WTC11 (cell line): Measurements from ENCODE around the gene ABCC4. TPM values are rescaled to one million over a fixed set of nuclear protein-coding genes. Genes with fewer than 3 reads are reported as not detected.

Experiments
- ATAC-seq: fragments of 200-7000 bp; cut with Tn5 transposase; 2 replicates; pipeline ENCODE4 v1.10.0; 2021; ENCODE audit warnings: mild to moderate bottlenecking, moderate library complexity
- CTCF ChIA-PET: fragments of 300-600 bp; sonication (Branson Sonifier 250); formaldehyde crosslinking; loops from one replicate; lab custom pipeline; 2021; ENCODE audit warnings: antibody characterized with exemption; lab: Charles Lee
- POLR2A ChIA-PET: fragments of 350-600 bp; sonication (Branson Sonifier 250); formaldehyde crosslinking; loops from one replicate; lab custom pipeline; 2021; ENCODE audit warnings: antibody characterized with exemption; lab: Charles Lee
- DNase-seq: peaks from one replicate; pipeline ENCODE4 v3.0.0; 2021; ENCODE audit warnings: low spot score
- H3K27ac Mint-ChIP-seq: 2 replicates; pipeline ENCODE4 v1.8.0; 2021; ENCODE audit warnings: mixed read lengths
- H3K27me3 Mint-ChIP-seq: 2 replicates; pipeline ENCODE4 v1.8.0; 2021; ENCODE audit warnings: low read depth, mild to moderate bottlenecking, moderate library complexity, mixed read lengths
- H3K36me3 Mint-ChIP-seq: 2 replicates; pipeline ENCODE4 v1.8.0; 2021; ENCODE audit warnings: mixed read lengths
- H3K4me1 Mint-ChIP-seq: 2 replicates; pipeline ENCODE4 v1.8.0; 2022; ENCODE audit warnings: mixed read lengths
- H3K4me3 Mint-ChIP-seq: 2 replicates; pipeline ENCODE4 v1.8.0; 2021; ENCODE audit warnings: mild to moderate bottlenecking, moderate library complexity, mixed read lengths
- H3K9me3 Mint-ChIP-seq: 2 replicates; pipeline ENCODE4 v1.8.0; 2021; ENCODE audit warnings: mixed read lengths
- CDX4 ChIP-seq: fragments of 250-450 bp; sonication (Bioruptor Pico); IDR thresholded peaks from 2 replicates; pipeline ENCODE4 v1.9.0; 2021; ENCODE audit warnings: moderate library complexity, mild to moderate bottlenecking, inconsistent platforms, borderline replicate concordance
- CREM ChIP-seq: sonication (generic); formaldehyde crosslinking; IDR thresholded peaks from 2 replicates; pipeline ENCODE4 v1.8.1; 2022; ENCODE audit warnings: mild to moderate bottlenecking, missing genetic modification reagents, moderate library complexity
- CTCF ChIP-seq: fragments of 200-600 bp; IDR thresholded peaks from 2 replicates; pipeline ENCODE4 v1.8.0; 2022; ENCODE audit warnings: antibody characterized with exemption
- ETV6 ChIP-seq: sonication (generic); formaldehyde crosslinking; IDR thresholded peaks from 2 replicates; pipeline ENCODE4 v1.8.1; 2022; ENCODE audit warnings: mild to moderate bottlenecking, missing genetic modification reagents
- HMGA2 ChIP-seq: fragments of 250-450 bp; sonication (Bioruptor Pico); IDR thresholded peaks from 2 replicates; pipeline ENCODE4 v1.4.0; 2021; ENCODE audit warnings: mild to moderate bottlenecking, moderate library complexity
- MLX ChIP-seq: sonication (generic); formaldehyde crosslinking; IDR thresholded peaks from 2 replicates; pipeline ENCODE4 v1.8.1; 2023; ENCODE audit warnings: mild to moderate bottlenecking, missing genetic modification reagents, moderate library complexity
- NFE2L1 ChIP-seq: sonication (generic); formaldehyde crosslinking; IDR thresholded peaks from 2 replicates; pipeline ENCODE4 v1.8.1; 2023; ENCODE audit warnings: missing genetic modification reagents
- NFYB ChIP-seq: sonication (generic); formaldehyde crosslinking; conservative IDR thresholded peaks from 2 replicates; pipeline ENCODE4 v1.8.0; 2022; ENCODE audit warnings: low read depth, missing genetic modification reagents
- NR2C2 ChIP-seq: sonication (generic); formaldehyde crosslinking; IDR thresholded peaks from 2 replicates; pipeline ENCODE4 v1.8.0; 2022; ENCODE audit warnings: mild to moderate bottlenecking, missing genetic modification reagents
- PREB ChIP-seq: sonication (generic); formaldehyde crosslinking; IDR thresholded peaks from 2 replicates; pipeline ENCODE4 v1.8.1; 2022; ENCODE audit warnings: mild to moderate bottlenecking, missing genetic modification reagents, moderate library complexity, borderline replicate concordance
- TEAD4 ChIP-seq: sonication (generic); formaldehyde crosslinking; IDR thresholded peaks from 2 replicates; pipeline ENCODE4 v1.8.0; 2022; ENCODE audit warnings: mild to moderate bottlenecking, missing genetic modification reagents
- ZBTB21 ChIP-seq: sonication (generic); formaldehyde crosslinking; IDR thresholded peaks from 2 replicates; pipeline ENCODE4 v1.8.1; 2023; ENCODE audit warnings: mild to moderate bottlenecking, missing genetic modification reagents, borderline replicate concordance
- ZMAT4 ChIP-seq: fragments of 250-450 bp; sonication (Bioruptor Pico); IDR thresholded peaks from 2 replicates; pipeline ENCODE4 v1.9.0; 2021; ENCODE audit warnings: mild to moderate bottlenecking
- ZNF219 ChIP-seq: sonication (generic); formaldehyde crosslinking; IDR thresholded peaks from 2 replicates; pipeline ENCODE4 v1.8.0; 2023; ENCODE audit warnings: missing genetic modification reagents, mild to moderate bottlenecking, borderline replicate concordance
- ZNF396 ChIP-seq: fragments of 250-450 bp; sonication (Bioruptor Pico); IDR thresholded peaks from 2 replicates; pipeline ENCODE4 v1.8.0; 2021; ENCODE audit warnings: mild to moderate bottlenecking, moderate library complexity, borderline replicate concordance
- ZNF416 ChIP-seq: fragments of 250-450 bp; sonication (Bioruptor Pico); IDR thresholded peaks from 2 replicates; pipeline ENCODE4 v1.9.0; 2021; ENCODE audit warnings: mild to moderate bottlenecking, inconsistent platforms
- ZNF532 ChIP-seq: fragments of 250-450 bp; sonication (Bioruptor Pico); IDR thresholded peaks from 2 replicates; pipeline ENCODE4 v1.9.0; 2021; ENCODE audit warnings: mild to moderate bottlenecking, borderline replicate concordance
- total RNA-seq: library from RNA; stranded (reverse); gene quantifications from 3 replicates; pipeline ENCODE4 v1.2.3, GENCODE V29; 2021
- TF ChIP-seq, protein P1 (sequence below): fragments of 250-450 bp; sonication (Bioruptor Pico); IDR thresholded peaks from 2 replicates; pipeline ENCODE4 v1.9.0; 2021; ENCODE audit warnings: mild to moderate bottlenecking

Gene ABCC4
- total RNA-seq, 1 experiment from 2014 or later, result 7.2 TPM

- no peak for TF ChIP-seq MLX (CRISPR knock-in tag)
These were observed 62.0 kb downstream of the ABCC4 start (continued) for GRCh38 chr13:95239283-95239682.

DNA sequence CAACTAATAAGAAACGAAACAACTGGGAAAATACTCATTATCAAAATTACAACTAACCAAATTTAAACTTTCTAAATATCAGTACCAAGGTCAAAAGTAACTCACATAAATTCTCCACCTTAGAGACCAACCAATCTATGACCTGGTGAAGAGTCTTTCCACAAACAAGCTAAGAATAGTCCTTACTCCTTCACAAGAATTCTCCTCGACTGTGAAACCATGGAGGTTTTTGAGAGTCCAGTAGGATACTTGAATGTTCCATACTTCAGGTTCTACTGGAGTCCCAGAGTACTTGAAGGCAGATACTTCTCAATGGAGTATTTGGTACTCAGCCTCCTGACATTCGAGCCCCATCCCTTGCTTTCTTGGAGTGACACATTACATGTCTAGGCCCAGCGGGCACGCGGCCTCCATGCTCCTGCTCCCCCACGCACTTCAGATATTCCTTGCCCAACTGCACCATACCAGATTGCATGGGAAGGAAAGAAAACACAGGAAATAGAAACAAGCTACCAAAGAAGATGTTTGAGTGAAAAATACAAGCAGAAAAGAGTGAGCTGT lies 63.9 kb downstream of the ABCC4 start:
- H3K27me3 Mint-ChIP-seq, result no peaks in the 10 kb centered on the region
- no peak for ATAC-seq
- CTCF ChIA-PET, result no interaction called here
- peaks cover 13% of the 10 kb centered on the region for H3K4me1 Mint-ChIP-seq
- H3K27ac Mint-ChIP-seq, result no peak overlapping the region; the same call in 1 of the 2 replicates
- no peak for TF ChIP-seq PREB (CRISPR knock-in tag)
- TF ChIP-seq ZBTB21 (CRISPR knock-in tag), result no peak
- TF ChIP-seq CREM, result no peak
- no peak for TF ChIP-seq ZNF219 (CRISPR knock-in tag)
- no peak for TF ChIP-seq ZNF396 (CRISPR knock-in tag)
- TF ChIP-seq CDX4 (CRISPR knock-in tag), result no peak
- TF ChIP-seq, protein P1, sequence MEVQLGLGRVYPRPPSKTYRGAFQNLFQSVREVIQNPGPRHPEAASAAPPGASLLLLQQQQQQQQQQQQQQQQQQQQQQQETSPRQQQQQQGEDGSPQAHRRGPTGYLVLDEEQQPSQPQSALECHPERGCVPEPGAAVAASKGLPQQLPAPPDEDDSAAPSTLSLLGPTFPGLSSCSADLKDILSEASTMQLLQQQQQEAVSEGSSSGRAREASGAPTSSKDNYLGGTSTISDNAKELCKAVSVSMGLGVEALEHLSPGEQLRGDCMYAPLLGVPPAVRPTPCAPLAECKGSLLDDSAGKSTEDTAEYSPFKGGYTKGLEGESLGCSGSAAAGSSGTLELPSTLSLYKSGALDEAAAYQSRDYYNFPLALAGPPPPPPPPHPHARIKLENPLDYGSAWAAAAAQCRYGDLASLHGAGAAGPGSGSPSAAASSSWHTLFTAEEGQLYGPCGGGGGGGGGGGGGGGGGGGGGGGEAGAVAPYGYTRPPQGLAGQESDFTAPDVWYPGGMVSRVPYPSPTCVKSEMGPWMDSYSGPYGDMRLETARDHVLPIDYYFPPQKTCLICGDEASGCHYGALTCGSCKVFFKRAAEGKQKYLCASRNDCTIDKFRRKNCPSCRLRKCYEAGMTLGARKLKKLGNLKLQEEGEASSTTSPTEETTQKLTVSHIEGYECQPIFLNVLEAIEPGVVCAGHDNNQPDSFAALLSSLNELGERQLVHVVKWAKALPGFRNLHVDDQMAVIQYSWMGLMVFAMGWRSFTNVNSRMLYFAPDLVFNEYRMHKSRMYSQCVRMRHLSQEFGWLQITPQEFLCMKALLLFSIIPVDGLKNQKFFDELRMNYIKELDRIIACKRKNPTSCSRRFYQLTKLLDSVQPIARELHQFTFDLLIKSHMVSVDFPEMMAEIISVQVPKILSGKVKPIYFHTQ (CRISPR knock-in tag), result no peak
- no peak for TF ChIP-seq NFE2L1 (CRISPR knock-in tag)
- no peak for TF ChIP-seq NFYB (CRISPR knock-in tag)
- TF ChIP-seq CTCF, result no peak
- TF ChIP-seq, all 79 proteins: peak for 0
- DNase-seq, result no peak
- POLR2A ChIA-PET, result no interaction called here
- Mint-ChIP-seq H3K4me3 (no peak overlapping the region), H3K36me3 (no peaks in the 10 kb centered on the region), H3K9me3 (no peaks in the 10 kb centered on the region; the same call in 1 of the 2 replicates)

- ChIA-PET CTCF (no interaction called here), POLR2A (no interaction called here)
- no peaks in the 10 kb centered on the region; the same call in 1 of the 2 replicates for H3K9me3 Mint-ChIP-seq
- no peaks in the 10 kb centered on the region for H3K27me3 Mint-ChIP-seq
- ATAC-seq (no peak), DNase-seq (no peak)
- peak overlapping the region; percentile 32; the same call in 1 of the 2 replicates for H3K27ac Mint-ChIP-seq
- no peaks in the 10 kb centered on the region for H3K36me3 Mint-ChIP-seq
- peaks cover 13% of the 10 kb centered on the region for H3K4me1 Mint-ChIP-seq
- no peak overlapping the region for H3K4me3 Mint-ChIP-seq
- TF ChIP-seq ZNF416 (CRISPR knock-in tag), result no peak
- TF ChIP-seq NR2C2, result no peak
- no peak for TF ChIP-seq PREB (CRISPR knock-in tag)
- TF ChIP-seq TEAD4 (CRISPR knock-in tag), result no peak
- no peak for TF ChIP-seq ETV6 (CRISPR knock-in tag)
- no peak for TF ChIP-seq ZMAT4 (CRISPR knock-in tag)
- TF ChIP-seq HMGA2 (CRISPR knock-in tag), result no peak
- TF ChIP-seq ZNF532 (CRISPR knock-in tag), result no peak
These were observed 64.5 kb downstream of the ABCC4 start for GRCh38 chr13:95236774-95237173.
